ENCODE results near the gene RPL13. TPM values are rescaled to one million over a fixed set of nuclear protein-coding genes. Genes with fewer than 3 reads are reported as not detected.
A peak's percentile ranks its signal among the peaks of the same experiment; 100 is the strongest.

The RPL13 gene
- total RNA-seq, 1 donor from 2014 or later, result 1,914 TPM

DNA sequence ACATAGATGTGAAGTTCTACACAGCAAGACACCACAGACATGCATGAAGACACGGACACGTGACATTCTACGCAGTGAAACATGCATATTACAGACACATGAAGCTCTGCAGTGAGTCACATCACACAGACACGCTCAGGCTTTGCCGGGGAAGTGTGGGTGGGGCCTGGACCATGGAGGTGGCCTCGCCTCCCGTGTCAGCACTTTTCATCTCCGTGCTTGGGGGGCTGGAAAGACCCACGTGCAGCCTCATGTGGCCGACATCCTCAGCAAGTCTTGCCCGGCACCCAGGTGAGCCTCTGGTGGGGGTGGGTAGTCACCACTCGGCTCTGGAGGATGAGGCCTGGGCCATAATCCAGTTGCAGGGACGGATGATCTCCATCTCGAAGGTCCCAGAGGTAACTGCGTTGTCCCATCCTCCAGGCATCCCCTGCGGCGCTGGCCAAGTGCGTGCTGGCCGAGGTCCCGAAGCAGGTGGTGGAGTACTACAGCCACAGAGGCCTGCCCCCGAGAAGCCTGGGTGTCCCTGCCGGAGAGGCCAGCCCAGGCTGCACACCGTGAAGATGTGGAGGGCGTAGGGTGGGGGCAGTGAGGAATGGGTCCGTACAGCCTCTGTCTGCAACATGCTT, 35.7 kb downstream of the RPL13 start:
- Mint-ChIP-seq H3K36me3 (no peaks in the 10 kb centered on the region), H3K4me3 (no peak overlapping the region), H3K9me3 (no peaks in the 10 kb centered on the region), H3K27ac (peak overlapping the region; percentile 74), H3K27me3 (ENCODE audit: insufficient read depth, low read depth) (peaks cover 2% of the 10 kb centered on the region), H3K4me1 (peaks cover 20% of the 10 kb centered on the region)
- Histone ChIP-seq H3K9ac (no peak overlapping the region), H3K36me3 (no peaks in the 10 kb centered on the region), H3K4me3 (no peak overlapping the region), H3K27ac (no peak overlapping the region), H3K79me2 (ENCODE audit: low read depth) (no peaks in the 10 kb centered on the region), H3K9me3 (ENCODE audit: low read depth) (no peaks in the 10 kb centered on the region), H4K20me1 (ENCODE audit: low read depth) (no peaks in the 10 kb centered on the region), H3F3A (ENCODE audit: low read depth) (peaks cover 3% of the 10 kb centered on the region), H3K27me3 (no peaks in the 10 kb centered on the region), H3K4me1 (no peaks in the 10 kb centered on the region), H2AFZ (replicated peaks) (no peak overlapping the region), H3K4me2 (no peak overlapping the region)
- DNase-seq (ENCODE audit: low spot score), result no peak
- no peak for TF ChIP-seq EZH2 (IDR thresholded peaks at IDR 0.05)
- TF ChIP-seq EZH2phosphoT487 (IDR thresholded peaks at IDR 0.05), result no peak
- TF ChIP-seq, protein P1, sequence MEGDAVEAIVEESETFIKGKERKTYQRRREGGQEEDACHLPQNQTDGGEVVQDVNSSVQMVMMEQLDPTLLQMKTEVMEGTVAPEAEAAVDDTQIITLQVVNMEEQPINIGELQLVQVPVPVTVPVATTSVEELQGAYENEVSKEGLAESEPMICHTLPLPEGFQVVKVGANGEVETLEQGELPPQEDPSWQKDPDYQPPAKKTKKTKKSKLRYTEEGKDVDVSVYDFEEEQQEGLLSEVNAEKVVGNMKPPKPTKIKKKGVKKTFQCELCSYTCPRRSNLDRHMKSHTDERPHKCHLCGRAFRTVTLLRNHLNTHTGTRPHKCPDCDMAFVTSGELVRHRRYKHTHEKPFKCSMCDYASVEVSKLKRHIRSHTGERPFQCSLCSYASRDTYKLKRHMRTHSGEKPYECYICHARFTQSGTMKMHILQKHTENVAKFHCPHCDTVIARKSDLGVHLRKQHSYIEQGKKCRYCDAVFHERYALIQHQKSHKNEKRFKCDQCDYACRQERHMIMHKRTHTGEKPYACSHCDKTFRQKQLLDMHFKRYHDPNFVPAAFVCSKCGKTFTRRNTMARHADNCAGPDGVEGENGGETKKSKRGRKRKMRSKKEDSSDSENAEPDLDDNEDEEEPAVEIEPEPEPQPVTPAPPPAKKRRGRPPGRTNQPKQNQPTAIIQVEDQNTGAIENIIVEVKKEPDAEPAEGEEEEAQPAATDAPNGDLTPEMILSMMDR (IDR thresholded peaks at IDR 0.05), result no peak

DNA sequence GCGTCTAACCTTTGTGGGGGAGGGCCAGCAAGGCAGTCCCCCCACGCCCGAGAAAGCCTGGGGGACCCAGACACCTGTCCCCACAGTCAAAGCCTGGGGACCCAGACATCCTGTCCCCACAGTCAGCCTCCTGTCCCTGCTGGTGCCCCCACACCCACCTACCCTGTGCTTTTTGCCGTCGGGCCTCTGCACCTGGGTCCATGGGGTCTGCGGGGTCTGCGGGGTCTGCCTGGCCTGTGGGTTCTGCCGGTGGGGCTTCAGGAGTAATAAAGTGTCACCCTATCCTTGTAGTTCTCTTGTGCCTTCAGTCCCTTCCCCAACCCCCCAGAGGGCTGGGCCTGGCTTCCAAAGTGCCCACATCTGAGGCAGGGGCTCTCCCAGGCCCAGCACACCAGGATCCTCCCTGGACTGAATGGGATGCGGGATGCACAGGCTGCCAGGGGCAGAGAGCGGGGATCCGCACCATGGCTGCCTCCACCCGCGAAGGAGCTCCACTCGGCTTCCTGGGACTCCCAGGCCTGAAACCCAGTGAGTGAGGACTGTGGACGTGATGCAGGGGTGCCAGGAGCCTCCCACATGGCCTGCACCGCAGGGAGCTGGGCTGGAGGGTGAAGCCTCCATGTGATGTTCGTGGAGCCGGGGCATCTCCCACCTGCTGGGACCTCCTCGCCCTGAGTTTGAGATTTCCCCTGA, 36.6 kb downstream of the RPL13 start:
- no peak for DNase-seq (ENCODE audit: low spot score)
- TF ChIP-seq EZH2 (IDR thresholded peaks at IDR 0.05), result no peak
- no peak for TF ChIP-seq EZH2phosphoT487 (IDR thresholded peaks at IDR 0.05)
- TF ChIP-seq, protein P1 (IDR thresholded peaks at IDR 0.05), result no peak
- Histone ChIP-seq H3K27ac (no peak overlapping the region), H2AFZ (replicated peaks) (no peak overlapping the region), H3K9me3 (ENCODE audit: low read depth) (no peaks in the 10 kb centered on the region), H3K9ac (no peak overlapping the region), H3K27me3 (no peaks in the 10 kb centered on the region), H3K79me2 (ENCODE audit: low read depth) (no peaks in the 10 kb centered on the region), H3K4me3 (no peak overlapping the region), H3K4me2 (no peak overlapping the region), H3K36me3 (no peaks in the 10 kb centered on the region), H3K4me1 (peaks cover 3% of the 10 kb centered on the region), H4K20me1 (ENCODE audit: low read depth) (peaks cover 4% of the 10 kb centered on the region), H3F3A (ENCODE audit: low read depth) (peaks cover 8% of the 10 kb centered on the region)
- Mint-ChIP-seq H3K36me3 (no peaks in the 10 kb centered on the region), H3K27me3 (ENCODE audit: insufficient read depth, low read depth) (peaks cover 2% of the 10 kb centered on the region), H3K4me3 (no peak overlapping the region), H3K27ac (no peak overlapping the region), H3K9me3 (no peaks in the 10 kb centered on the region), H3K4me1 (peaks cover 22% of the 10 kb centered on the region)

GRCh38 chr16:89598199-89598598, 37.7 kb downstream of the RPL13 start:
- Histone ChIP-seq H3K9ac (no peak overlapping the region), H3K27ac (no peak overlapping the region), H2AFZ (replicated peaks) (no peak overlapping the region), H3F3A (ENCODE audit: low read depth) (peaks cover 13% of the 10 kb centered on the region), H3K4me3 (no peak overlapping the region), H3K36me3 (no peaks in the 10 kb centered on the region), H3K9me3 (ENCODE audit: low read depth) (no peaks in the 10 kb centered on the region), H3K4me2 (no peak overlapping the region), H3K79me2 (ENCODE audit: low read depth) (no peaks in the 10 kb centered on the region), H4K20me1 (ENCODE audit: low read depth) (peaks cover 4% of the 10 kb centered on the region), H3K4me1 (peaks cover 4% of the 10 kb centered on the region), H3K27me3 (peaks cover 5% of the 10 kb centered on the region)
- TF ChIP-seq, protein P1 (IDR thresholded peaks at IDR 0.05), result no peak
- no peak for TF ChIP-seq EZH2phosphoT487 (IDR thresholded peaks at IDR 0.05)
- no peak for TF ChIP-seq EZH2 (IDR thresholded peaks at IDR 0.05)
- Mint-ChIP-seq H3K9me3 (no peaks in the 10 kb centered on the region), H3K27ac (no peak overlapping the region), H3K4me1 (peaks cover 31% of the 10 kb centered on the region), H3K27me3 (ENCODE audit: insufficient read depth, low read depth) (peaks cover 2% of the 10 kb centered on the region), H3K36me3 (no peaks in the 10 kb centered on the region), H3K4me3 (no peak overlapping the region)
- no peak for DNase-seq (ENCODE audit: low spot score)

Data from neural progenitor cell (in vitro differentiated cells).